CD14-positive monocyte (primary cell): ENCODE measurements around the gene KRTAP2-2. TPM values are rescaled to one million over a fixed set of nuclear protein-coding genes. Genes with fewer than 3 reads are reported as not detected.

Experiments used
- DNase-seq, 3 donors: peaks; one replicate each; pipeline ENCODE4 v3.0.0-alpha.2; 2011 to 2022
- H2AFZ ChIP-seq: 2 replicates; pipeline ENCODE4 v1.6.0; 2012; ENCODE audit warnings: mild to moderate bottlenecking, low read depth, low read length, inconsistent platforms; ENCODE audit not compliant: insufficient read depth, poor library complexity, severe bottlenecking
- H3K27ac ChIP-seq, 2 donors: 1 replicate in 1 of 2; 2 replicates in 1 of 2; pipeline ENCODE4 v1.5.1; 2012 to 2013; ENCODE audit warnings: low read length in 2 of 2, control low read depth in 1 of 2, inconsistent platforms in 1 of 2, low read depth in 1 of 2, mild to moderate bottlenecking in 1 of 2
- H3K27me3 ChIP-seq, 2 donors: one replicate each; pipeline versions ENCODE4 v1.6.0 to v1.6.1; 2011 to 2013; ENCODE audit warnings: low read length in 2 of 2; ENCODE audit not compliant: control insufficient read depth in 2 of 2, insufficient read depth in 2 of 2
- H3K36me3 ChIP-seq, 2 donors: replicated peaks in 1 of 2; 1 replicate in 1 of 2; 2 replicates in 1 of 2; pipeline versions ENCODE4 v1.5.1 to v1.6.1; 2012 to 2013; ENCODE audit warnings: low read length in 2 of 2, control low read depth in 1 of 2, inconsistent platforms in 1 of 2, mild to moderate bottlenecking in 1 of 2; ENCODE audit not compliant: insufficient read depth in 2 of 2, control insufficient read depth in 1 of 2
- H3K4me1 ChIP-seq, 2 donors: 1 replicate in 1 of 2; 2 replicates in 1 of 2; pipeline versions ENCODE4 v1.5.1 to v1.6.1; 2012 to 2013; ENCODE audit warnings: low read length in 2 of 2, control low read depth in 1 of 2, inconsistent platforms in 1 of 2, mild to moderate bottlenecking in 1 of 2, moderate library complexity in 1 of 2; ENCODE audit not compliant: insufficient read depth in 2 of 2, control insufficient read depth in 1 of 2
- H3K4me2 ChIP-seq: replicated peaks from 2 replicates; pipeline ENCODE3; 2012; ENCODE audit warnings: low read length, moderate library complexity, mild to moderate bottlenecking; ENCODE audit not compliant: poor library complexity, severe bottlenecking; ENCODE audit errors: extremely low read depth
- H3K4me3 ChIP-seq, 3 experiments: fragments of 200-600 bp in 1 of 3; sonication (generic) in 1 of 3; replicated peaks in 1 of 3; 1 replicate in 2 of 3; 2 replicates in 1 of 3; pipeline ENCODE4 v1.5.1; 2011 to 2013; ENCODE audit warnings: low read length in 3 of 3, mild to moderate bottlenecking in 3 of 3, control low read depth in 2 of 3, low read depth in 2 of 3, inconsistent platforms in 1 of 3, moderate library complexity in 1 of 3
- H3K79me2 ChIP-seq: 2 replicates; pipeline ENCODE4 v1.6.0; 2012; ENCODE audit warnings: mild to moderate bottlenecking, control low read depth, inconsistent platforms, low read length, moderate library complexity; ENCODE audit not compliant: insufficient read depth
- H3K9ac ChIP-seq: 2 replicates; pipeline ENCODE4 v1.6.0; 2017; ENCODE audit warnings: low read length, mild to moderate bottlenecking; ENCODE audit not compliant: insufficient read depth, poor library complexity, severe bottlenecking
- H3K9me3 ChIP-seq, 2 donors: replicated peaks in 1 of 2; 1 replicate in 1 of 2; 2 replicates in 1 of 2; pipeline versions ENCODE4 v1.5.1 to v1.6.1; 2012 to 2013; ENCODE audit warnings: low read length in 2 of 2, control low read depth in 1 of 2; ENCODE audit not compliant: control insufficient read depth in 1 of 2, insufficient read depth in 1 of 2
- H4K20me1 ChIP-seq: 2 replicates; pipeline ENCODE4 v1.6.0; 2012; ENCODE audit warnings: mild to moderate bottlenecking, low read length, control low read depth, moderate library complexity; ENCODE audit not compliant: insufficient read depth
- H3K27ac Mint-ChIP-seq, 7 donors: one replicate each; pipeline ENCODE4 v1.8.0; 2020; ENCODE audit warnings: mild to moderate bottlenecking in 7 of 7, mixed read lengths in 7 of 7, moderate library complexity in 6 of 7, inconsistent platforms in 2 of 7
- H3K27me3 Mint-ChIP-seq, 3 donors: one replicate each; pipeline ENCODE4 v1.8.0; 2021 to 2022; ENCODE audit warnings: low read depth in 3 of 3, mild to moderate bottlenecking in 3 of 3, mixed read lengths in 3 of 3, moderate library complexity in 3 of 3, inconsistent platforms in 1 of 3
- H3K36me3 Mint-ChIP-seq, 2 donors: one replicate each; pipeline ENCODE4 v1.8.0; 2020; ENCODE audit warnings: mixed read lengths in 2 of 2, inconsistent platforms in 1 of 2, mild to moderate bottlenecking in 1 of 2
- H3K4me1 Mint-ChIP-seq: one replicate; pipeline ENCODE4 v1.8.0; 2020; ENCODE audit warnings: mild to moderate bottlenecking, mixed read lengths
- H3K4me3 Mint-ChIP-seq, 2 donors: one replicate each; pipeline ENCODE4 v1.8.0; 2020; ENCODE audit warnings: mild to moderate bottlenecking in 2 of 2, mixed read lengths in 2 of 2, moderate library complexity in 1 of 2
- H3K9me3 Mint-ChIP-seq, 7 donors: one replicate each; pipeline ENCODE4 v1.8.0; 2020 to 2022; ENCODE audit warnings: mixed read lengths in 7 of 7, mild to moderate bottlenecking in 6 of 7, moderate library complexity in 6 of 7, inconsistent platforms in 2 of 7
- CTCF ChIP-seq: fragments of 200-600 bp; IDR thresholded peaks from one replicate; pipeline ENCODE4 v1.8.0; 2022; ENCODE audit warnings: antibody characterized with exemption, mild to moderate bottlenecking
- WGBS: methylation state at CpG from one replicate; pipeline ENCODE4 v1.1.5; 2013; ENCODE audit warnings: missing lambda C conversion rate; ENCODE audit not compliant: insufficient coverage; 5-methylcytosine and 5-hydroxymethylcytosine counted together
- intact Hi-C, 2 donors: fragments of 100-400 bp; cut with micrococcal nuclease; formaldehyde crosslinking; loops; one replicate each; pipeline versions ENCODE4 v1.15.0 to v1.15.1; 2023
- polyA plus RNA-seq, 3 donors: library from polyadenylated mRNA; depleted of rRNA in 1 of 3; unstranded in 2 of 3; stranded (reverse) in 1 of 3; fragments of 300-500 nt in 2 of 3; fragments of >200 nt in 1 of 3; fragmentation: Illumina TruSeq in 2 of 3; gene quantifications; 1 replicate in 2 of 3; 2 replicates in 1 of 3; pipeline ENCODE4 v1.2.3, GENCODE V29; 2012 to 2021

KRTAP2-2 gene
- polyA plus RNA-seq, 3 donors, result not detected

GRCh38 chr17:41098481-41098880 is 43.5 kb upstream of the KRTAP2-2 start:
- Histone ChIP-seq H3K9me3 (peaks cover 0 to 8% of the 10 kb centered on the region in 2 donors), H3K27ac (no peak overlapping the region), H3K4me2 (no peak overlapping the region), H3K4me3 (no peak overlapping the region), H3K36me3 (no peaks in the 10 kb centered on the region), H4K20me1 (no peaks in the 10 kb centered on the region), H3K79me2 (no peaks in the 10 kb centered on the region), H3K4me1 (no peaks in the 10 kb centered on the region), H3K27me3 (no peaks in the 10 kb centered on the region), H2AFZ (no peak overlapping the region), H3K9ac (no peak overlapping the region)
- H3K4me3 Mint-ChIP-seq, result no peak overlapping the region
- no peak overlapping the region for H3K27ac Mint-ChIP-seq
- intact Hi-C loops, result no loop called here
- no peak for TF ChIP-seq CTCF
- H3K4me1 Mint-ChIP-seq, result peaks cover 5% of the 10 kb centered on the region
- no CpG with 5 or more reads among the region's 6 CpGs for WGBS
- peaks cover 0 to 5% (median 0%) of the 10 kb centered on the region in 3 donors for H3K27me3 Mint-ChIP-seq
- no peaks in the 10 kb centered on the region for H3K36me3 Mint-ChIP-seq
- peaks cover 0 to 5% (median 3%) of the 10 kb centered on the region in 7 donors for H3K9me3 Mint-ChIP-seq
- DNase-seq, result no peak

- Mint-ChIP-seq H3K4me1 (peaks cover 5% of the 10 kb centered on the region), H3K27me3 (peaks cover 0 to 5% (median 0%) of the 10 kb centered on the region in 3 donors), H3K27ac (no peak within 1 kb of the TSS), H3K4me3 (no peak within 1 kb of the TSS), H3K9me3 (peaks cover 0 to 6% (median 4%) of the 10 kb centered on the region in 7 donors), H3K36me3 (no peaks in the 10 kb centered on the region)
- Histone ChIP-seq H3K9ac (no peak within 1 kb of the TSS), H3K4me1 (no peaks in the 10 kb centered on the region), H3K36me3 (no peaks in the 10 kb centered on the region), H3K4me2 (no peak within 1 kb of the TSS), H3K27ac (no peak within 1 kb of the TSS), H4K20me1 (no peaks in the 10 kb centered on the region), H3K27me3 (no peaks in the 10 kb centered on the region), H3K4me3 (no peak within 1 kb of the TSS), H2AFZ (no peak within 1 kb of the TSS), H3K79me2 (no peaks in the 10 kb centered on the region), H3K9me3 (peaks cover 0 to 8% of the 10 kb centered on the region in 2 donors)
- intact Hi-C loops, result no loop called here
- TF ChIP-seq CTCF, result no peak
- no peak for DNase-seq
- WGBS, result 100% methylated on average over 1 of the region's 4 CpGs
Observed at GRCh38 chr17:41098042-41098441, 43.0 kb upstream of the KRTAP2-2 start, which contains the start of gene KRTAP4-8. Gene KRTAP4-8 (minus strand): TSS chr17:41098142. CDS start chr17:41098084, 58 bp downstream.
